T-helper 17 cell (primary cell): ENCODE results near the gene RAB3C. TPM values are rescaled to one million over a fixed set of nuclear protein-coding genes. Genes with fewer than 3 reads are reported as not detected.

Experiments
- ATAC-seq: fragments of 150-1000 bp; cut with Tn5 transposase; 2 replicates; pipeline ENCODE4 v1.10.0; 2021; ENCODE audit warnings: mild to moderate bottlenecking, moderate library complexity
- DNase-seq, 3 donors: peaks; one replicate each; pipeline versions ENCODE4 v3.0.0 to v3.0.0-alpha.2; 2020 to 2021
- H3K9me3 ChIP-seq: one replicate; pipeline ENCODE4 v1.7.0; 2013; ENCODE audit warnings: low read length, mild to moderate bottlenecking; ENCODE audit not compliant: control insufficient read depth, poor library complexity, severe bottlenecking
- H3K27ac Mint-ChIP-seq: one replicate; pipeline ENCODE4 v1.8.0; 2022; ENCODE audit warnings: mild to moderate bottlenecking, moderate library complexity, mixed read lengths
- H3K27me3 Mint-ChIP-seq: one replicate; pipeline ENCODE4 v1.8.0; 2022; ENCODE audit warnings: mixed read lengths
- H3K36me3 Mint-ChIP-seq: one replicate; pipeline ENCODE4 v1.8.0; 2022; ENCODE audit warnings: low read depth, mixed read lengths
- H3K4me1 Mint-ChIP-seq: one replicate; pipeline ENCODE4 v1.8.0; 2022; ENCODE audit warnings: mild to moderate bottlenecking, mixed read lengths
- H3K4me3 Mint-ChIP-seq: one replicate; pipeline ENCODE4 v1.8.0; 2022; ENCODE audit warnings: mild to moderate bottlenecking, moderate library complexity, mixed read lengths
- total RNA-seq, 4 donors: library from RNA in 2 of 4; stranded (reverse) in 2 of 4; gene quantifications; one replicate each; pipeline ENCODE4 v1.2.3 and lab custom pipeline; 2022 to 2026

RAB3C gene
- total RNA-seq, 2 donors from 2014 or later = 0.03 TPM; not detected in 1

DNA sequence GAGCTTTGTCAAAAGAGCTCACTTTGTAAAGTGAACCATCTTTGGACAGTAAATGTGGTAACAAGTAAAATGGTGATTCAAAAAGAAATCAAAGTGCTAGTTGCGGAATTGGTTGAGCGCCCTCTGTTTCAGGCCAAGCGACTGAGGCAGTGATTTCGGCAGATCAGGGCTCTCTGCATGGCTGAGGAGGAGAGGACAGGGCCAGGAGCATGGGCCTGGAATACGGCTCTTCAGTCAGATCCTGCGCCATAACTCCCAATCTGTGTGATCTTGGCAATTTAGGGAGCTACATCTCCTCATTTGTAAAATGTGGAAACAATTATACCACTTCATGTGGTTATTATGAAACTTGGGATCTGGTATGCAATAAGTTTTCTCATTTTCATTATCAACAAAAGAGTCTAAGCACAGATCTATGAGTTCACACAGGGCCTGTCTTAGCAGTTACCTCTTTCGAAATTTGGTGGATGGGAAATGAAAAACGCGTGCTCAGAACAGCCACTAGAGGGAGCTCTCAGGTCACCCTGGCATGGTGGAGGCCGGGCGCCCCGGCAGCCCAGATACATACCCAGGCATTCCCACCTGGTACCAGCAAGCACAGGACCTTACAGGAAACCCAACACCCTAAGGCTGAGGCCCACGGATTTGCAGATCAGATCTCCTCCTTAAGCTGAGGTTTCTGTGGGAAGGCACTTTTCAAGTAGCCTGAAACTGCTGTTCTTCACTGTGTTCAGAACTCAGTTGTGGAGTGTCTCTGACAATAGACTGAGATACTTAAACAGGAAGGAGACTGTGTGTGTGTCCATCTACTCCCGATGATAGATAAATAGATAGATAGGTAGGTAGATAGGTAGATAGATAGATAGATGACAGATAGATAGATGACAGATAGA lies 303.7 kb downstream of the RAB3C start:
- Mint-ChIP-seq H3K4me1 (peaks cover 32% of the 10 kb centered on the region), H3K36me3 (no peaks in the 10 kb centered on the region), H3K27me3 (peaks cover 11% of the 10 kb centered on the region), H3K27ac (peak overlapping the region; percentile 94), H3K4me3 (peak overlapping the region; percentile 49)
- H3K9me3 ChIP-seq = no peaks in the 10 kb centered on the region
- DNase-seq = peak; percentile 28 to 44 (median 41)
- ATAC-seq = peak; percentile 83

DNA sequence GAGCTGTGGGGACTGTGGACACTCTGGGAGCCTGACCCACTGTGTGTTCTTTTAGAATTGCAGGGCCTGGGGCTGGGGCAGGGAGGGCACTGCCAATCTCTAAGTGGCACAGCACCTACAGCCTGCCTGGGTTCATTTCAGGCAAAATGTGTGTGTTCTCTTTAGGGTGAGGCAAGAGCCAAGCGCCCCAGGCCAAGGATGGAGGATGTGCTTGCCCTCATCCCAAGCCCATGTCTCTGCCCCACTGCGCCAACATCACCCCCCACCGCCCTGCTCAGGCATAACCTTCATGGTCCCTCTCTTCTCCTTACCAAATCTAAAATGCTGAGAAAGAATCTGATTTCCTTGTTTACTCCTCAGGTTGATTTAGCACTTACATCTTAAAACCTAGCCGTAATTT lies 304.4 kb downstream of the RAB3C start:
- DNase-seq (no peak), ATAC-seq (no peak)
- H3K4me1 Mint-ChIP-seq = peaks cover 35% of the 10 kb centered on the region
- peak overlapping the region; percentile 94 for H3K27ac Mint-ChIP-seq
- no peak overlapping the region for H3K4me3 Mint-ChIP-seq
- H3K9me3 ChIP-seq = no peaks in the 10 kb centered on the region
- no peaks in the 10 kb centered on the region for H3K36me3 Mint-ChIP-seq
- H3K27me3 Mint-ChIP-seq = peaks cover 11% of the 10 kb centered on the region

DNA sequence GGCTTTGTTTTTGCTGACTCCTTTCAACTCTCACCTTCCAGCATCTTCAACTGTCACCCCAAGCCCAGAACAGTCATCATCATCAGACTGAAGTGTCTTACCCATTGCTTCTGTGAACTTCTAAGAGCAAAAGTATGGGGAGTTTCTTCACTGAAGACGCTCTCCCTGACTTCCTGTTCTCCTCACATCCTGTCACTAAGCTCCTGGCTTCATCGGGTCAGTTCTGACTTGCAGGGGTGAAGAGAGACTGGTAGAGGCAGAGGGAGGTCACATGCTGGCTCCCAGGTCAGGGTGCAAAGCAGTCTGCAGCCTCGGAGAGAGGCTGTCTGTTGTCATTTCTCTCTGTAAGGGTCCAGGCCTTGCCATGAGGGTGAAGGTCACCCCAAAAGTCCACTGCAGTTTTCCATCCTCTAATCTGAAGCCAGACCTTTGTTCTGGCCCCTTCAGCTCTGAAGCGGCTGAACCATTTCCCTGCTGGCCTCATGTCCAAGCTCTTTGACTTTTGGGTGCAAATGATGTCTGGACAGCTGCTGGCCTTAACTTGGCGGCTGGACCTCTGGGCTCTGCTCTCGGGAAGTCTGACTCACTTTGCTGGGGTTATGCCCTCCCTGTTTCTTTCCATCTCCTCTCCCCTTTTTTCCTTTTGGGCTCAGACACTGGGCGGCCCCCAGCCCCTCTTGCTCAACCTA lies 305.0 kb downstream of the RAB3C start:
- no peak for ATAC-seq
- Mint-ChIP-seq H3K27me3 (peaks cover 11% of the 10 kb centered on the region), H3K4me3 (peak overlapping the region; percentile 55), H3K4me1 (peaks cover 35% of the 10 kb centered on the region), H3K36me3 (no peaks in the 10 kb centered on the region), H3K27ac (peak overlapping the region; percentile 94)
- H3K9me3 ChIP-seq = no peaks in the 10 kb centered on the region
- DNase-seq = no peak

DNA sequence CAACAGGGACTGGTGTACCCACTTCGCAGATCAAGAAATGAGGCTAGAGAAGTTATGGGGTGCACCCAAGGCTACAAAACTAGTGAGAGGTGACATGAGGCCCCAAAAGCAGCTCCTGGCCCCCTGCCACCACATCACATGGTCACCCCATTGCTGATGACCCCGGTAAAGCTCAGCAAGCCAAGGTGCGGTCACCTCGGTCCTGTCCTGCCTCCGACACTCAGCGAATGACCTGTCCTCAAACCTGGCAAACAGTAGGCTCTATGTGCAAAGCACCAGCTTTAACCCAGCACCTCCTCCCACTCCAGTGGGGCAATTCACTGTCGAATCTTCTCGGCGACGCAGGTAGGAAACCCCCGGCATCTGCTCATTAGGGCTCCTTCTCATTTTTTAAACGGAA lies 307.4 kb downstream of the RAB3C start:
- Mint-ChIP-seq H3K27me3 (peaks cover 6% of the 10 kb centered on the region), H3K36me3 (peaks cover 2% of the 10 kb centered on the region), H3K27ac (peak overlapping the region; percentile 82), H3K4me3 (no peak overlapping the region), H3K4me1 (peaks cover 35% of the 10 kb centered on the region)
- no peaks in the 10 kb centered on the region for H3K9me3 ChIP-seq
- DNase-seq (no peak), ATAC-seq (no peak)

GRCh38 chr5:58890701-58891085 lies 307.8 kb downstream of the RAB3C start:
- H3K27ac Mint-ChIP-seq = peak overlapping the region; percentile 82
- H3K9me3 ChIP-seq = no peaks in the 10 kb centered on the region
- ATAC-seq (no peak), DNase-seq (no peak)
- H3K4me1 Mint-ChIP-seq = peaks cover 35% of the 10 kb centered on the region
- peaks cover 6% of the 10 kb centered on the region for H3K27me3 Mint-ChIP-seq
- H3K4me3 Mint-ChIP-seq = no peak overlapping the region
- peaks cover 2% of the 10 kb centered on the region for H3K36me3 Mint-ChIP-seq

DNA sequence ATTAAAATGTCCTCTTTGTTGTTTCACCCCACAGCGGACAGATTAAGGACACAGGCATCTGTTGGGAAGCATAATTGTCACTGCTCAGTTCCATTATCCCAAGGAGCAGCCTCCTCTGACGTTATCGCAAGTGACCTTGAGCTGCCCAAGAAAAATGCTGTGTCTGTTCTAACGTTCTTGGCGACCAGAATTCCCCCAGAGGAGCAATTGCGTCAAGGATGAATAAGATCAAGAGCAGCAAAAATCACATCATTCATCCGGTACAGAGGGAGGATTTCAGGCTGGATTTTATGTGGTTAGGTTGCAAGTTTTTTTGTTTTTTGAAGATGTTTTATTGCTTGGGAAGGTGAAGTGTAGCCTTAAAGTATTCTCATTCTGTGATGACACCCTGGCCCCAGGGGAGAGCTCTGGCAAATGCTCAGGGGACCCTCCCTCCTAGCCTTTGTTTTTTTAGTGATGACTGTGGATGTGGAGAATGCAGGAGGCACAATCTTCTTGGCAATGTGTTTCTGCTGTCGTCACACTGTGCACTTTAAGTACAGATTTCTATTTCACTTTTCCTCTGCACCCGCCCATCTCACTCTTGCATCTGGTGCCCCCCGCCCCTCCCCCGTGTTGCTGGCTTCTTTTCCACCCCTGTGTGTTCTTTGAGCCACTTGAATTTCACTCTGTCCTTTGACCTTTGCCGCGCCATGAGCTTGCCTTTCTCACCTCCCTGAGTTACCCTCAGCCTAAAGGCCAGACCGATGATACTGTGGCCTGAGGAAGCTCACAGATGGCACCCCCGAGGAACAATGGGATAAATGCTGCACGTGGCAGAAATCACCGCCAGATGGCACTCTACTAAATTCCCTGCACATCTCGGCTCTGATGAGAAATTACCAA lies 308.5 kb downstream of the RAB3C start:
- peak overlapping the region; percentile 57 for H3K4me3 Mint-ChIP-seq
- ATAC-seq (peak; percentile 62), DNase-seq (peak; percentile 17 to 53 (median 22))
- H3K4me1 Mint-ChIP-seq = peaks cover 35% of the 10 kb centered on the region
- H3K27ac Mint-ChIP-seq = peak overlapping the region; percentile 82
- peaks cover 2% of the 10 kb centered on the region for H3K36me3 Mint-ChIP-seq
- H3K27me3 Mint-ChIP-seq = peaks cover 6% of the 10 kb centered on the region
- H3K9me3 ChIP-seq = no peaks in the 10 kb centered on the region

DNA sequence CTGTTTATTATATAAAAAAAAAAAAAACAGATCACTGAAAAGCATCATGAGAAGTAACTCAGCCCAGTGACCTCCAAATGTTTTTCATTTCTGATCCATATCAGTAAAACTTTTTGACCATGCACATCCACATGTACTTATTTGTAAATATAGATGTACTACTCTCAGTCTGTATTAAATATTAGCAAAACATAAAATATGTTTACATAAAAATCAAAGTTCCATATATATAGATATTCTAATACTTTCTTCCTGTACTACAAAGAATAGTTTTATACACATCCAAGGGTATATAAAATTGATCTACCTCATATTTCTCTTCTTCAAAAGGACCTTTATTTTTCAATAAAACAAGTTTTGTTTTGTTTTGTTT lies 309.1 kb downstream of the RAB3C start:
- H3K27me3 Mint-ChIP-seq = peaks cover 6% of the 10 kb centered on the region
- peaks cover 29% of the 10 kb centered on the region for H3K4me1 Mint-ChIP-seq
- H3K36me3 Mint-ChIP-seq = peaks cover 2% of the 10 kb centered on the region
- no peaks in the 10 kb centered on the region for H3K9me3 ChIP-seq
- DNase-seq (no peak), ATAC-seq (no peak)
- H3K27ac Mint-ChIP-seq = peak overlapping the region; percentile 82
- no peak overlapping the region for H3K4me3 Mint-ChIP-seq

DNA sequence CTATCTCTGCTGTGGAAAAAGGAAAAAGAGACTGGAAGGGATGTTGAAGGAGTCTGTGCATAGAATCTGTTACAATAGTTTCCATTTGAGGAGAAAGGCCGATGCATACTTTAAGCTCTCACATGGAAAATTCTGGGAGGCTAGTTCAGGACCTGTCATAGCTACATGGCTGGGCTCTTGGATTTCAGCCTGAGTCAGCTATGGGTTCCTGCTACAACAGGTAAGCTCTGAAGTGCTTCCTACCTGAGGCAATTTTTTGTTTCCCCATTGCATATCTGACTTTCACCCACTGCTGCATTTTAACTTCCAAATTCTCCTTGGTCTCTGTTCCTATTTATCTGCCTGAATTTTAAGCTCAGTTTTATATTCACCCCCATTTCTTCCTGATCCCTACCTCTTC lies 310.7 kb downstream of the RAB3C start:
- H3K4me3 Mint-ChIP-seq = no peak overlapping the region
- H3K36me3 Mint-ChIP-seq = peaks cover 2% of the 10 kb centered on the region
- peaks cover 15% of the 10 kb centered on the region for H3K4me1 Mint-ChIP-seq
- H3K27me3 Mint-ChIP-seq = peaks cover 6% of the 10 kb centered on the region
- ATAC-seq = no peak
- no peaks in the 10 kb centered on the region for H3K9me3 ChIP-seq
- no peak overlapping the region for H3K27ac Mint-ChIP-seq
- DNase-seq = no peak

DNA sequence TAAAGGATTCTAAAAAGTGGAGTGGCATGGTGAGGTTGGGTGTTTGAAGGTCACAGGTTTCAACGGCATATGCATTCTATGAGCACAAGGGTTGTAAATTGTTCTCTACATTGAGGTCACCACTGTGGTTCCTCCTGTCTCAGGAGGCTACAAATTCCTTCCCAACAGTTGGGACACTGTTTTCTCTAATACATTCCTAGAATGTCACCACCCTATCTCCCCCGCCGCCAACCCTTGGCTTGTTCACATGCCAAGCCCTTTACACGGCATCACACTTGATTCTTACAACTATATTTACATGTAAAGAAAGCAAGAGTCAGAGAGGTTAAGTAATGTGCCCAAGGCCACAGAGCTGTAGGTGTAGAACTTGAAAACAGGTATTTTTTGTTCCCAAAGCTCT lies 315.1 kb downstream of the RAB3C start:
- Mint-ChIP-seq H3K27me3 (no peaks in the 10 kb centered on the region), H3K27ac (no peak overlapping the region), H3K36me3 (peaks cover 5% of the 10 kb centered on the region), H3K4me1 (no peaks in the 10 kb centered on the region), H3K4me3 (no peak overlapping the region)
- H3K9me3 ChIP-seq = no peaks in the 10 kb centered on the region
- ATAC-seq = no peak
- DNase-seq = no peak

DNA sequence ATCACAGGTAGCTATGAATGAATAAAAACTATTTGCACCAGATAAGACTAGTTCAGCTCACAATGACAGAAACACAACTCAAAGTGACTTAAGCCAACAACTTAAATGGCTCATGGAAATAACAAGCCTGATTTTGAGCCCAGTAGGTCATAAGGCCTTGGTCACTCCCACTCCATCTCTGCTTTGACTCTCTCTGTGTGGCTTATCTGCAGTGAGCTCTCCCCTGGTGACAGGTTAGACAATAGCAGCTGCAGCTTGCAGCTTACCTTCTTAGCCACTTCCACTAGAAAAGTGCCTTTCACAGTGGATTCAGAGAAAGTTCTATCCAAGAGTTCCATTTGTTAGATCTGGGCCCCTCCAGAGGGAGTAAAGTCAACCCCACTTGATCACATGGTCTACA lies 315.7 kb downstream of the RAB3C start:
- peaks cover 4% of the 10 kb centered on the region for H3K27me3 Mint-ChIP-seq
- H3K4me1 Mint-ChIP-seq = no peaks in the 10 kb centered on the region
- H3K4me3 Mint-ChIP-seq = no peak overlapping the region
- peaks cover 5% of the 10 kb centered on the region for H3K36me3 Mint-ChIP-seq
- no peaks in the 10 kb centered on the region for H3K9me3 ChIP-seq
- no peak for ATAC-seq
- no peak overlapping the region for H3K27ac Mint-ChIP-seq
- DNase-seq = no peak

DNA sequence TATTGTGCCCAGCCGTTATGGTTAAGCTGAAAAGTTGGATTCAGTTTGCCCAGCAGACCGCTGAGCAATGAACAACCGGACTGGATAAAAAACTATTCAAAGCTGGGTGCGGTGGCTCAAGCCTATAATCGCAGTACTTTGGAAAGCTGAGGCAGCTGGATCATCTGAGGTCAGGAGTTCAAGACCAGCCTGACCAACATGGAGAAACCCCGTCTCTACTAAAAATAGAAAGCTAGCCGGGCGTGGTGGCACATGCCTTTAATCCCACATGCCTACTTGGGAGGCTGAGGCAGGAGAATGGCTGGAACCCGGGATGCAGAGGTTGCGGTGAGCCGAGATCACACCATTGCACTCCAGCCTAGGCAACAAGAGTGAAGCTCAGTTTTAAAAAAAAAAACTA lies 318.4 kb downstream of the RAB3C start:
- peaks cover 6% of the 10 kb centered on the region for H3K27me3 Mint-ChIP-seq
- no peaks in the 10 kb centered on the region for H3K9me3 ChIP-seq
- H3K36me3 Mint-ChIP-seq = peaks cover 5% of the 10 kb centered on the region
- ATAC-seq (no peak), DNase-seq (no peak)
- H3K27ac Mint-ChIP-seq = no peak overlapping the region
- H3K4me1 Mint-ChIP-seq = no peaks in the 10 kb centered on the region
- H3K4me3 Mint-ChIP-seq = no peak overlapping the region

DNA sequence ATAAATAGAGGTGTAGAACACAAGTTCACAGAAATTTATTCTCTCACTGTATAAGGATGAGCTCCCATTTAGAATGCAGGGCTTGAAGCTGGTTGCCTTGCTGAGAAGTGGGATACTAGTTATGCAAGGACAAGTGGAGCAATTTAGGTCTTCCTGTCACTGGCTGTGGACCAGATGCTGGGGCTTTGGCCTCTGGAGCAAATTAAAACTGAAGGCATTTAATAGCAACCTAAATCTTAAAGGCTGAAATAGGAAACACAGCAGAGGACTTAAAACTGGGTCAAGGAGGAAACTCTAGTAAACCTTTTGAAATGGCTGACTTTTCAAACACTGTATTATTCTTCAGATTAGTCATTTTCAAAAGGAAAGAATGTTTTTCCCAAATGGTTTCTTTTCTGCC lies 319.4 kb downstream of the RAB3C start:
- Mint-ChIP-seq H3K27ac (peak overlapping the region; percentile 16), H3K4me1 (no peaks in the 10 kb centered on the region), H3K4me3 (no peak overlapping the region), H3K27me3 (peaks cover 9% of the 10 kb centered on the region), H3K36me3 (peaks cover 5% of the 10 kb centered on the region)
- no peak for DNase-seq
- no peaks in the 10 kb centered on the region for H3K9me3 ChIP-seq
- ATAC-seq = no peak

- H3K4me1 Mint-ChIP-seq = no peaks in the 10 kb centered on the region
- H3K36me3 Mint-ChIP-seq = peaks cover 5% of the 10 kb centered on the region
- no peaks in the 10 kb centered on the region for H3K9me3 ChIP-seq
- peaks cover 11% of the 10 kb centered on the region for H3K27me3 Mint-ChIP-seq
- no peak for DNase-seq
- peak overlapping the region; percentile 16 for H3K27ac Mint-ChIP-seq
- no peak overlapping the region for H3K4me3 Mint-ChIP-seq
- no peak for ATAC-seq
Observed at GRCh38 chr5:58902765-58903164, 319.9 kb downstream of the RAB3C start.
